NOMO-1 treated with dmso at 0.1 percent for 144 hours (cell line): ENCODE measurements around the gene ULK2.

Experiments used
- DNase-seq: peaks from one replicate; lab custom pipeline; 2025; ENCODE audit not compliant: unreplicated experiment; lab: John Stamatoyannopoulos, UW

ULK2 gene

GRCh38 chr17:19728084-19728495, 139.6 kb downstream of the ULK2 start:
- DNase-seq, result no peak

DNA sequence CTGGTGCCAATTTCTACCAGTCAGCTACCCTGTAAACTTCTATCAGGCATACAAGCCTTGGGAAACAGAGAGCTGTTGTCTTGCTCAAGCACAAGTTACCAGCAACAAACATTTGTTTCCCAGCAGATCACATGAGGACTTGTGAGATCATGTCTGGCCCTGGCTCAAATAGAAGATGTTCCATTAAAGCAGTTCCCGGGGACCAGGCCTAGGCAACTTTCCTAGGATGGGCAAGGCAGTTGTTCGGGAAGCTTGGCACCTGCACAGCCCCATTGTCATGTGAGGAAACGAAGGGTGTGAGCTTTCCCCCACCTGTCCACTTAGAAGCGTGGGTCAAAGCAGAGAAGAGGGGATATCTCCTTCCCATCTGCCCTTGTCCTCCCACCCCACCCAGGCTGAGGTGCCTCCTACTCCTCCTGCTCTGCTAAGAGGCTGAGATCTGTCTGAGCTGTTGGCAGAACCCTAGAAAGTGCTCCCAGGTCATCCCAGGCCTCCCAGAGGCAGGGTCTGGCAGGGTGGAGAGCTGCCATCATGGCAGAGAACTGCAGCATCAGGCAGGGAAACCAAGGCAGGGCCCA, 140.1 kb downstream of the ULK2 start:
- no peak for DNase-seq

DNA sequence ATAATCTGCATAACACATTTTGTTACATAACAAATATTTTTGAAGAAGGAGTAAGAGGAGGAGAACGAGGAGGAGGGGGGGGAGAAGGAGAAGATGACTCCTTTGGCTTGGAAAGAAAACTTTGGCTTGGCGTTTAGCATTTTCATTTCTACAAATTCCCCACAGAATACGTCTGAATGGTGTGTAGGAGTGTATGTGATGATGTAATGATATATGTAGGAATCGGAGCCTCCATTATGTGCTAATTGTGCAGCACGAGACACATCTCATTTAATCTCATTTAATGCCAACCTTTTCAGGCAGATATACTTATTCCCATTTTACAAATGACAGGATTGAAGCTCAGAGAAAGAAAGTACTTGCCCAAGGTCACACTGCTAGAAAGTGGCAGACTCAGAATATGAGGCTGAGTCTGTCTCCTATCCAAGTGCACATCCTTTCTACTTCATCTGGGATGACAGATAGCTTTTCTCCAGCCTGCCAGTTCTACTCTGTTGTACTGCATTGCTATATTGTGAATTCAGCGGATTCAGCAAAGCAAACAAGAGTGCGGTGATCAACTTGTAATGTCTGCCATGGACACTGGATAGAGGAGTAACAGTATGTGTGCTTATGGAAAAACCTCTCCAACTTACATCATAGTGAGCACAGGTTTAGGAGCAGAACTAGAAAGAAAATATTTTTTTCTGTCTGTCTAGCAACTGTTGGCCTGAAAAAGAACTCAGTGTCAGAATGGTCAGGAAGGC, 140.9 kb downstream of the ULK2 start:
- no peak for DNase-seq

GRCh38 chr17:19725486-19725885, 142.2 kb downstream of the ULK2 start:
- no peak for DNase-seq

DNA sequence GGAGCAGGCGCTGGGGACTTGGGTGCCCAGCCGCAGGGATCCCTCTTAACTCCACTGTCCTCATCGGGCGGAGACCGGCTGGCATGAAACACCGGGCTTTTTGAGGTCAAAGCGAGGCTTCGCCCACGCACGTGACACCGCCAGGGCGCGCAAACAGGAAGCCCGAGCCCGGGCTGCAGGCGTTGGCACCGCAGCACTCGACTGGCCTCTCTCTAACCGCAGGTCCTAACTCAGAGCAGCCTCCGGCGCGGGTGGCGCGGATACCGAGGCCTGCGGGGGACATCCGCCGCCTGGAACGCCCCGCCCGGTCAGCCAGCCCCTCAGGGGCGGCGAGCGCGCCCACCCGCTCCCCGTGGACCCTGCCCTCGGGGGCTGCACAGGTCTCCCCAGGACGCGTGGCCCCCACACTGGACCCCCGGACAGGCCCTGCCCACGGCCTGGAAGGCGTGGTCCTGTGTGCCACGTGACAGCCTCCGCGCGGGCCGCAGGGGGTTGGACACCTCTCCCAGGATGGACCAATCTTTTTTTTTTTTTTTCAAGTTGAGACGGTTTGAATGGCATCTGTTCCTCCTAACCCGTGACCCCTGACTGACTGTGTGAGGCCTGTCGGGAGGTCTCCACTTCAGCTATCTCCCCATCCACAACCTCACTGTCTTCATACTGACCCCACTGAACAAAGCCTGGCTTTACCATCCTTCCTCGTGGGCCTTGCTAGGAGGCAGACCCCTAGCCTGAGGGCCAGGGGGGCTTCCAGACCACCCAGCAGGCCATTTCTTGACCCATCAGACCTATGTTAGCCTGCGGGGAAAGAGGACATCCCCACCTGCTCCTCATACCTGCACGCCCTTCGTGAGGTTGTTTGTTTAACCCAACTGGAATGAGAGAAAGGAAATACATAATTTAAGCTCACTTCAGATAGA, 143.0 kb downstream of the ULK2 start:
- DNase-seq, result peak; percentile 70

- DNase-seq, result no peak
These were observed 143.8 kb downstream of the ULK2 start for GRCh38 chr17:19723964-19724363.
